NCI-H2081 (cell line): ENCODE data around the gene CTH.
"Not testable (repeated sequence)": the region's sequence is repeated elsewhere in the genome, so short reads cannot be mapped to it uniquely, and the experiment has no call there.

Source experiments
- DNase-seq, 2 experiments: peaks; one replicate each; lab custom pipeline; 2025; lab: John Stamatoyannopoulos, UW

Gene CTH

GRCh38 chr1:70409136-70409535 lies 1.9 kb upstream of the CTH start:
- no peak for DNase-seq

GRCh38 chr1:70411360-70411844 lies 334 bp downstream of the CTH start:
- DNase-seq: no peak

DNA sequence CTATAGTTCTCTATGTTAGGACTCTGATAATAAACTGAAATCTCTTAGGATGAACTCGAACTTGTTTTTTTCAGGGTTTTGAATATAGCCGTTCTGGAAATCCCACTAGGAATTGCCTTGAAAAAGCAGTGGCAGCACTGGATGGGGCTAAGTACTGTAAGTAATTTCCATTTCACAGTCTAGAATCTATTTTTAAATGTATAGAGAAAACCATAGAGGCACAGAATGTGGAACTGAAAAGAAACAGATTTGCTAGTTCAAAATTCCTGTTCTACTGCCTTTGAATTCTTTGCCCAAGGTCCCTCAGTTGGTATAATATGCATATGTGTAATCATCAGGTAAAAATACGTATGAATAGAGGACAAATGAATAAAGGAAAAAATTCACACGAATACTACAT lies 4.8 kb downstream of the CTH start:
- no peak for DNase-seq

DNA sequence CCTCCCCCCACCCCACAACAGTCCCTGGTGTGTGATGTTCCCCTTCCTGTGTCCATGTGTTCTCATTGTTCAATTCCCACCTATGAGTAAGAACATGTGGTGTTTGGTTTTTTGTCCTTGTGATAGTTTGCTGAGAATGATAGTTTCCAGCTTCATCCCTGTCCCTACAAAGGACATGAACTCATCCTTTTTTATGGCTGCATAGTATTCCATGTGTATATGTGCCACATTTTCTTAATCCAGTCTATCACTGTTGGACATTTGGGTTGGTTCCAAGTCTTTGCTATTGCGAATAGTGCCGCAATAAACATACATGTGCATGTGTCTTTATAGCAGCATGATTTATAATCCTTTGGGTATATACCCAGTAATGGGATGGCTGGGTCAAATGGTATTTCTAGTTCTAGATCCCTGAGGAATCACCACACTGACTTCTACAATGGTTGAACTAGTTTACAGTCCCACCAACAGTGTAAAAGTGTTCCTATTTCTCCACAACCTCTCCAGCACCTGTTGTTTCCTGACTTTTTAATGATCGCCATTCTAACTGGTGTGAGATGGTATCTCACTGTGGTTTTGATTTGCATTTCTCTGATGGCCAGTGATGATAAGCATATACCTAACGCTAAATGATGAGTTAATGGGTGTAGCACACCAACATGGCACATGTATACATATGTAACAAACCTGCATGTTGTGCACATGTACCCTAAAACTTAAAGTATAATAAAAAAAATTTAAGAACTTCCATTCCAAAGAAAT lies 8.1 kb downstream of the CTH start:
- DNase-seq: not testable (repeated sequence)

GRCh38 chr1:70420320-70420719 lies 9.3 kb downstream of the CTH start:
- DNase-seq: no peak

DNA sequence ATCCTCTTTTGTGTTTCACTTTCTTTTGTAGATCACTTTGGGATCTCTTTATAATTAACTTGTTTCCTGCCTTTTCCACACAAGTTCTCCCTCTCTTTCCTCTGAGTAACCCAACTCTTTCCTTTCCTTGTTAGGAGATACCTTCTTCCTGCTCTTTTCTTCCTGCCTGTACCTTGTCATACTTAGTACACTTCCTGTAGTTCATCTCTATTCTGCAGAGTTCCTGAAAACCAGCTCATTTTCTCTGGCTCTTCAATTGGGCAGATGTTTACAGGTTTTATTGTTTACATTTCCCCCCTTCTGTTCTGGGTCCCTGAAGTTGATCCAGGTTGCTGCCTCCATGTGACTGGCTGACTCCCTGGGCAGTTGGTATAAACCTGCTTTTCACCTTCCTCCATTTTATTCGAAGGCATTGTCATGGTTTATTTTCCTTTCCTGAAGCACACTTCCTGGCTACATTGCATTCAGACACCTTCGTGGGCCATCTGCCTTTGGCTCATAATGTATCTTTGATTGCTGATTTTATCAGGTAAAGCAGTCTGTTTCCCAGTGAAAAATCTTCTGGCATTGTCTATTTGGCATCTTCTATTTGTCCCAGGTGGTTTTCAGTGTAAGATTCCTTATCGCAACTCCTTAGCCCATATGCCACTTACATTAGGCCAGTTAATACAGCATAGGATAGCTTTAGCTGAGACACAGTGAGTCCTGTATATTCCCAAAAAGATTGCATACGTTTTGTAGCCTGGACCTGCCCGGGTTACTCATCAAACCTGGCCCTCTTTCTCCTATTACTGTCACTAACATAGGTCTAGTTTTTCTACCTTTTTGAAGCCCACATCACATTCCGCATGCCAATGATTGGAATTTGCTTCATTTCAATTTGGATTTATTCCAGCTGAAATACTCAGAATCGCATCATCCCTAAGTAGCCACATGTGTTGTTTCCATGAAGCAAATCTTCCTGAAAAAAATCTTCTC lies 15.4 kb downstream of the CTH start:
- peak in 1 of 2 experiments; percentile 35 for DNase-seq

GRCh38 chr1:70427976-70428375 lies 16.9 kb downstream of the CTH start:
- no peak for DNase-seq

GRCh38 chr1:70429219-70429618 lies 18.2 kb downstream of the CTH start:
- no peak for DNase-seq

- DNase-seq: no peak
Measured at GRCh38 chr1:70429757-70430156, 18.7 kb downstream of the CTH start.

DNA sequence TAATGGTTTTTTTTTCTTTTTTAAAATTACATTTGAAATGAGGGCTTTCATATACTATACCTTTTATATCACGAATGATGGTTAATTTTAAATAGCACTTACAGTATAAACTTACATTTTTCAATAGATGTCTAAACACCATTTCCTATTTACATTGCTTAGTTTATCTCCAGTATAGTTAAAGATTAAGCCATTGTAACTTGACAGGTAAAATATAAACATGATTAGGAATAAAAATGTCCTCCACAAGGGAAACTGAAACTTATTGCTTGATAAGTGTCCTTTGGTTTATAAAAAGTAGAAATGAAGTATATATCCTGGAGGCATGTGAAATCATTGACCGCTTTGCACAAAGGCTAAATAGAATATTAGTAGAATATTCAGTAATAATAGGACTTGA lies 20.2 kb downstream of the CTH start:
- no peak for DNase-seq

GRCh38 chr1:70431874-70432273 lies 20.8 kb downstream of the CTH start:
- DNase-seq: no peak

- no peak for DNase-seq
Measured at GRCh38 chr1:70434253-70434859, 23.3 kb downstream of the CTH start.

- no peak for DNase-seq
Measured at GRCh38 chr1:70436622-70437251, 25.7 kb downstream of the CTH start.

- no peak for DNase-seq
Measured at GRCh38 chr1:70438529-70438928, 27.5 kb downstream of the CTH start.

DNA sequence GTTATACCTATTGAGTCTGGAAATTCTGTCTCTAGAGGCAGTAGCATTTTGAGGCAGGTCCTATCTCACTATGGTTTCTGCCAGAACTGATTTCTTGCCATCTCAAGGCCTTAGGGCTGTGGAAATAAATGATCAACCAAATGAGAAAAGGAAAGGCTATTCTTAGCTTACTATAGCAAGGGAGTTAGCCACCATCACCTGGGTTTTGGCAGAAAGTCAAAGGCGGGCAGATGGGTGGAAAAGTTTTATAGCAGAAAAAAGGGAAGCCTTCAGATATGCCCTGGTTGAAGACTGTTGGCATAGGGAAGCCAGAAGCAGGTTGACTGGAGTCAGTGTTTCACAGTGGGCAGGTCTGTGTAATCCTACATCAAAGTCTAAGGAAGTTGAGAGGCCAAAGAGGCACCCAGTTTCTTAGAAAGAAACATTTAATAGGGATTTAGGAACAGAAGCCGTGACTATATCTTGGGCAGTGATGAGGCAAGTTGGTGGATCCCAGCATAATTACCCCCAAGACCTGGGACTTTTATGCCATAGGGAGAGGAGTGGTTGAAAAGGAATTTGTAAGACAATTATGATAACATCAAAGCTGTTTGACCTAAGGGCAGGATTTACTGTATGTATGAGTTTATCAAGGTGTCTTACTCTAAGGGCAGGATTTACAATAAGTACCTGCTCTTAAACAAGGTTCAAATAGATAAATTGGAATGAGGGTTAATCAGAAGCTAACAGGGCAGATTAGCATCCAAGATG lies 29.7 kb downstream of the CTH start:
- no peak for DNase-seq

- DNase-seq: no peak
Measured at GRCh38 chr1:70441392-70442035, 30.4 kb downstream of the CTH start.

- no peak for DNase-seq
Measured at GRCh38 chr1:70442490-70442889, 31.4 kb downstream of the CTH start.

- no peak for DNase-seq
Measured at GRCh38 chr1:70443739-70444138, 32.7 kb downstream of the CTH start.

- no peak for DNase-seq
Measured at GRCh38 chr1:70449049-70449448, 38.0 kb downstream of the CTH start.

DNA sequence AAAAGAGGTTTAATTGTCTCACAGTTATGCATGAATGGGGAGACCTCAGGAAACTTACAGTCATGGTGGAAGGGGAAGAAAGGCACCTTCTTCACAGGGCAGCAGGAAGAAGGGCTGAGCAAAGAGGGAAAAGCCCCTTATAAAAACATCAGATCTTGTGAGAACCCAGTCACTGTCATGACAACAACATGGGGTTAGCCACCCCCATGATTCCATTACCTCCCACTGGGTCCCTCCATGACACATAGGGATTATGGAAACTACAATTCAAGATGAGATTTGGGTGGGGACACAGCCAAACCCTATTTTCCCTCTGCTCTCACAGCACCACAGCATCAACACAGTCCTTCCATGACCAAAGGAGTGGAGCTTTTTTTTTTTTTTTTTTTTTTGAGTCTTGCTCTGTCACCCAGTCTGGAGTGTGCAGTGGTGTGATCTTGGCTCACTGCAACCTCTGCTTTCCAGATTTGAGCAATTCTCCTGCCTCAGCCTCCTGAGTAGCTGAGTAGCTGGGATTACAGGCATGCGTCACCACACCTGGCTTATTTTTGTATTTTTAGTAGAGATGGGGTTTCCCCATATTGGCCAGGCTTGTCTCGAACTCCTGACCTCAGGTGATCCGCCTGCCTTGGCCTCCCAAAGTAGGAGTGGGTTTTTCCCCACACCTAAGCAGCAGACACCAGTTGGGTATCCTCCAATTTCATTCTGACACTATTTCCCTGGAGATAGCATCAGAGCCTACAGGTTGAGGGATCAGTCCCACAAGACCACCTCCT lies 41.3 kb downstream of the CTH start:
- not testable (repeated sequence) for DNase-seq
